Lung (tissue), 12 donors: ENCODE results near the gene RABL2B. TPM values are rescaled to one million over a fixed set of nuclear protein-coding genes. Genes with fewer than 3 reads are reported as not detected.

ENCODE experiments used
- ATAC-seq: fragments of 200-7000 bp; cut with Tn5 transposase; one replicate; pipeline ENCODE4 v1.9.1; 2020; ENCODE audit warnings: moderate number of reproducible peaks; ENCODE audit not compliant: insufficient read depth, low FRiP score
- DNase-seq, 3 donors: peaks; one replicate each; pipeline ENCODE4 v3.0.0-alpha.2; 2013 to 2017
- H3K27ac ChIP-seq, 2 donors: one replicate each; pipeline ENCODE4 v1.5.1; 2013; ENCODE audit warnings: mild to moderate bottlenecking in 2 of 2, moderate library complexity in 2 of 2, control low read depth in 1 of 2, inconsistent platforms in 1 of 2, low read depth in 1 of 2, low read length in 1 of 2
- H3K27me3 ChIP-seq, 3 donors: one replicate each; pipeline ENCODE4 v1.5.1; 2013; ENCODE audit warnings: low read length in 2 of 3; ENCODE audit not compliant: control insufficient read depth in 3 of 3, insufficient read depth in 3 of 3
- H3K36me3 ChIP-seq, 4 donors: one replicate each; pipeline ENCODE4 v1.5.1; 2013; ENCODE audit warnings: low read length in 4 of 4, mild to moderate bottlenecking in 1 of 4, moderate library complexity in 1 of 4; ENCODE audit not compliant: control insufficient read depth in 4 of 4, insufficient read depth in 4 of 4
- H3K4me1 ChIP-seq, 5 donors: one replicate each; pipeline ENCODE4 v1.5.1; 2013; ENCODE audit warnings: low read length in 5 of 5, mild to moderate bottlenecking in 2 of 5, moderate library complexity in 1 of 5; ENCODE audit not compliant: control insufficient read depth in 5 of 5, insufficient read depth in 5 of 5
- H3K4me3 ChIP-seq: one replicate; pipeline ENCODE4 v1.5.1; 2013; ENCODE audit warnings: mild to moderate bottlenecking, control low read depth, moderate library complexity
- H3K9ac ChIP-seq, 2 donors: one replicate each; pipeline ENCODE4 v1.5.1; 2013; ENCODE audit warnings: low read length in 2 of 2, control low read depth in 1 of 2; ENCODE audit not compliant: insufficient read depth in 1 of 2
- H3K9me3 ChIP-seq, 4 donors: one replicate each; pipeline ENCODE4 v1.5.1; 2013; ENCODE audit warnings: low read length in 3 of 4, mild to moderate bottlenecking in 1 of 4, moderate library complexity in 1 of 4; ENCODE audit not compliant: control insufficient read depth in 4 of 4, insufficient read depth in 3 of 4
- WGBS, 2 donors: extraction: QIAGEN DNeasy Blood & Tissue Kit; methylation state at CpG; one replicate each; pipeline ENCODE4 v1.1.7; 2013; 5-methylcytosine and 5-hydroxymethylcytosine counted together
- polyA plus RNA-seq, 2 donors: library from polyadenylated mRNA; stranded (reverse); fragments of 200-250 nt; gene quantifications; one replicate each; pipeline ENCODE4 v1.2.1, GENCODE V29; 2013
- total RNA-seq, 2 donors: library from RNA; depleted of rRNA in 1 of 2; stranded (reverse); fragments of >200 nt in 1 of 2; gene quantifications; one replicate each; pipeline ENCODE4 v1.2.1, GENCODE V29; 2014 to 2021
- TF ChIP-seq, protein P1 (sequence below): IDR thresholded peaks from 2 replicates; pipeline ENCODE4 v1.5.1; 2012; ENCODE audit warnings: mild to moderate bottlenecking; ENCODE audit errors: control extremely low read depth, extremely low read depth
- donor health status: control.
- donor health status: control.
- donor health status: Bipolar disorder and iron deficiency.
- donor health status: healthy.
- donor health status: DM: yes; HTN: yes; CAD: no.

Gene RABL2B
- total and polyA plus RNA-seq, 4 donors: 25.1 to 53.4 (median 32.5) TPM

DNA sequence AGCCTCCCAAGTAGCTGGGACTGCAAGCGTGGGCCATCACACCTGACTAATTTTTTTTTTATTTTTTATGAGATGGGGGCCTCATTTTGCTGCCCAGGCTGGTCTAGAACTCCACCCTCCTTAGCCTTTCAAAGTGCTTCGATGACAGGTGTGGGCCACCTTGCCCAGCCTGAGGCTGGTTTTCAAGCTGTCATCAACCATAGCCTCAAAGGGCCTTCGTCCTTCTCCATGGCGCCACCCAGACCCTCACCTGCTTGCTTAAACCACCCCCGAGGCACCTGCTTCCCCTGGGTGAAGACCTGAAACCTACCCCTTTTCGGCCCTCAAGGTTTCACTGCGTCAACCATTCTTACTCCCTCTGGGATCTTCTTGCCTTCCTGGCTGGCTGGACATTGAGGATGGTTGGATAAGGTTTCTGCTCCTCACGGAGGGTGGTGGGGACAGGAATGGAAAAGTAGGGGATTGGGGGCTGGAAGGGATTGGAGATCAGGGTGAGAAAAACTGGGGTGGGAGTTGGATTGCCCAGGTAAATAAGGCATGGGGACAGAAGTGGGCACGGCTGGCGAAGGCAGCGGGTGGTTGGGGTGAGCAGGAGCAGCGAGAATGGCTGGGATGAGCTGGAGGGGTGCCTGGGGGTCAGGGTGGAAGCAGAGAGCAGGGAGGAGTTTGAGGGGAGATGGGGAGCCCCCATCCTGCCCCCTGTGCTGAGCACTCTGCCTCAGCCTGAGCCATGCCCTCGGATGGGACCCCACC is 48.3 kb downstream of the RABL2B start:
- 91 to 92% methylated on average over 13 of the region's 13 CpGs for WGBS, 2 donors
- Histone ChIP-seq H3K4me3 (no peak overlapping the region), H3K9ac (no peak overlapping the region), H3K4me1 (peaks cover 0 to 7% (median 0%) of the 10 kb centered on the region in 5 donors), H3K36me3 (no peaks in the 10 kb centered on the region), H3K27me3 (peaks cover 0 to 21% (median 3%) of the 10 kb centered on the region in 3 donors), H3K9me3 (peaks cover 0 to 2% (median 0%) of the 10 kb centered on the region in 4 donors), H3K27ac (no peak overlapping the region)
- TF ChIP-seq, protein P1, sequence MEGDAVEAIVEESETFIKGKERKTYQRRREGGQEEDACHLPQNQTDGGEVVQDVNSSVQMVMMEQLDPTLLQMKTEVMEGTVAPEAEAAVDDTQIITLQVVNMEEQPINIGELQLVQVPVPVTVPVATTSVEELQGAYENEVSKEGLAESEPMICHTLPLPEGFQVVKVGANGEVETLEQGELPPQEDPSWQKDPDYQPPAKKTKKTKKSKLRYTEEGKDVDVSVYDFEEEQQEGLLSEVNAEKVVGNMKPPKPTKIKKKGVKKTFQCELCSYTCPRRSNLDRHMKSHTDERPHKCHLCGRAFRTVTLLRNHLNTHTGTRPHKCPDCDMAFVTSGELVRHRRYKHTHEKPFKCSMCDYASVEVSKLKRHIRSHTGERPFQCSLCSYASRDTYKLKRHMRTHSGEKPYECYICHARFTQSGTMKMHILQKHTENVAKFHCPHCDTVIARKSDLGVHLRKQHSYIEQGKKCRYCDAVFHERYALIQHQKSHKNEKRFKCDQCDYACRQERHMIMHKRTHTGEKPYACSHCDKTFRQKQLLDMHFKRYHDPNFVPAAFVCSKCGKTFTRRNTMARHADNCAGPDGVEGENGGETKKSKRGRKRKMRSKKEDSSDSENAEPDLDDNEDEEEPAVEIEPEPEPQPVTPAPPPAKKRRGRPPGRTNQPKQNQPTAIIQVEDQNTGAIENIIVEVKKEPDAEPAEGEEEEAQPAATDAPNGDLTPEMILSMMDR: no peak
- DNase-seq (no peak), ATAC-seq (no peak)

DNA sequence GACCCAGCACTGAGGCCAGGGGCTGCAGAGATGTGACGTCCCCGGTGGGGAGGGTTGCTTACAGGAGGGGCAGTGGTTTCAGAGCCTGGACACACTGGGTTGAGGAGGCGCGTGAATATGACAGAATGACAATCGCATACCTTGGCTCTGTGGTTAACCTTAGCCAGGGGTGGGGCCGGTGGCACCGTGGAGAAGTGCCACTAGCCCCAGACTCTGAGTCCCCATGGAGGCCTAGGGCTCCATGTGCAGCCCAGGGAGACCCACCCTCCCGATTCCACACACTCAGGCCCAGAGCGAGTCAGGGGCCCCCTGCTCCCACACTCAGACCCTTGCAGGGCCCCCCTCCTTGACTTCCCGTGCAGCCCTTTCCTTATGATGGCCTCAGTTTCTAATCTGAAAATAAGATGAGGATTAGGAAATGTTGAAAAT is 49.1 kb downstream of the RABL2B start:
- ATAC-seq (no peak), DNase-seq (no peak)
- Histone ChIP-seq H3K36me3 (peaks cover 0 to 4% (median 0%) of the 10 kb centered on the region in 4 donors), H3K27ac (no peak overlapping the region), H3K9me3 (no peaks in the 10 kb centered on the region), H3K4me3 (no peak overlapping the region), H3K27me3 (peaks cover 0 to 24% (median 8%) of the 10 kb centered on the region in 3 donors), H3K4me1 (peaks cover 0 to 7% (median 0%) of the 10 kb centered on the region in 5 donors), H3K9ac (no peak overlapping the region)
- TF ChIP-seq, protein P1: no peak
- 71 to 78% methylated on average over 10 of the region's 10 CpGs for WGBS, 2 donors

GRCh38 chr22:50733521-50734342 is 49.7 kb downstream of the RABL2B start:
- DNase-seq: peak in 2 of 3 donors; percentile 19 to 42
- ATAC-seq: no peak
- peaks cover 0 to 7% (median 0%) of the 10 kb centered on the region in 5 donors for H3K4me1 ChIP-seq
- no peak overlapping the region for H3K27ac ChIP-seq
- H3K4me3 ChIP-seq: no peak overlapping the region
- no peak overlapping the region for H3K9ac ChIP-seq
- peaks cover 0 to 24% (median 8%) of the 10 kb centered on the region in 3 donors for H3K27me3 ChIP-seq
- peaks cover 0 to 8% (median 0%) of the 10 kb centered on the region in 4 donors for H3K36me3 ChIP-seq
- H3K9me3 ChIP-seq: no peaks in the 10 kb centered on the region
- whole genome bisulfite sequencing, 2 donors: 52 to 69% methylated on average over 22 of the region's 22 CpGs
- TF ChIP-seq, protein P1: no peak
